Omental fat pad (tissue), 4 donors: ENCODE results near the gene SAP30BP. TPM values are rescaled to one million over a fixed set of nuclear protein-coding genes. Genes with fewer than 3 reads are reported as not detected.

Source experiments
- ATAC-seq: fragments of 150-250 bp; one replicate; pipeline ENCODE4 v1.9.1; 2016; ENCODE audit warnings: mild to moderate bottlenecking, moderate library complexity; ENCODE audit not compliant: low FRiP score
- DNase-seq: peaks from one replicate; pipeline ENCODE4 v3.0.0-alpha.2; 2019; ENCODE audit warnings: low spot score
- CTCF ChIP-seq, 3 donors: fragments of 450-650 bp; IDR thresholded peaks; one replicate each; pipeline ENCODE4 v1.5.1; 2016 to 2017; ENCODE audit warnings: antibody characterized with exemption in 3 of 3, mild to moderate bottlenecking in 3 of 3, moderate library complexity in 2 of 3
- total RNA-seq, 4 donors: library from RNA; depleted of rRNA; stranded (reverse); fragments of >200 nt; gene quantifications; one replicate each; pipeline ENCODE4 v1.1.0, GENCODE V29; 2016

The SAP30BP gene
- 100 to 1,000 TPM in 1 of 4 donors, 10 to 100 TPM in 3; 52.9 to 105 (median 68.8) TPM for total RNA-seq

GRCh38 chr17:75666959-75667790 lies at the start of gene SAP30BP, which contains the start of gene RECQL5:
TSS of gene SAP30BP (plus strand) at chr17:75667338. CDS start at chr17:75667373, 35 bp downstream.
TSS of gene RECQL5 (minus strand) at chr17:75667154. CDS start at chr17:75666557, 597 bp downstream.
- TF ChIP-seq CTCF (IDR thresholded peaks at IDR 0.05): no peak
- peak; percentile 95 for ATAC-seq
- DNase-seq: peak; percentile 99

GRCh38 chr17:75617675-75618074 lies 49.5 kb upstream of the SAP30BP start:
- no peak for TF ChIP-seq CTCF (IDR thresholded peaks at IDR 0.05)
- no peak for ATAC-seq
- no peak for DNase-seq

- ATAC-seq: no peak
Measured at GRCh38 chr17:75619506-75620431, 47.4 kb upstream of the SAP30BP start.

GRCh38 chr17:75621489-75621888 lies 45.6 kb upstream of the SAP30BP start:
- TF ChIP-seq CTCF (IDR thresholded peaks at IDR 0.05): no peak

More at GRCh38 chr17:75619506-75620431, 47.4 kb upstream of the SAP30BP start:
- no peak for TF ChIP-seq CTCF (IDR thresholded peaks at IDR 0.05)
- no peak for DNase-seq

GRCh38 chr17:75622076-75622475 lies 45.1 kb upstream of the SAP30BP start:
- no peak for DNase-seq
- no peak for TF ChIP-seq CTCF (IDR thresholded peaks at IDR 0.05)
- ATAC-seq: no peak

More at GRCh38 chr17:75621489-75621888, 45.6 kb upstream of the SAP30BP start:
- ATAC-seq (no peak), DNase-seq (no peak)

GRCh38 chr17:75622771-75623273 lies 44.3 kb upstream of the SAP30BP start:
- no peak for TF ChIP-seq CTCF (IDR thresholded peaks at IDR 0.05)
- ATAC-seq (no peak), DNase-seq (no peak)
